ENCODE measurements around the gene PLVAP. TPM values are rescaled to one million over a fixed set of nuclear protein-coding genes. Genes with fewer than 3 reads are reported as not detected.

The PLVAP gene
- total and polyA plus RNA-seq, 9 of the 15 experiments (the other 6 are each of a cell fraction or from before 2014, with no cell fraction given), result 0.09 to 0.84 (median 0.51) TPM; not detected in 4

GRCh38 chr19:17419621-17420474 is 42.7 kb upstream of the PLVAP start, which contains the start of gene MVB12A (continued):
- TF ChIP-seq ZBTB43 (CRISPR knock-in tag; IDR thresholded peaks at IDR 0.05) (no peak), CREBBP (IDR thresholded peaks at IDR 0.05; ENCODE audit: low read depth, low read length) (no peak), TAF1 (IDR thresholded peaks at IDR 0.05; ENCODE audit: control insufficient read depth, extremely low read depth, insufficient read depth, low read length, severe bottlenecking) (peak; percentile 42), MEF2D (tag; conservative IDR thresholded peaks at IDR 0.05; ENCODE audit: low read depth) (no peak), HIVEP1 (CRISPR knock-in tag; IDR thresholded peaks at IDR 0.05) (no peak), POLR2A (conservative IDR thresholded peaks at IDR 0.05) (peak; percentile 69), MECOM (CRISPR knock-in tag; IDR thresholded peaks at IDR 0.05) (no peak), MBD2 (IDR thresholded peaks at IDR 0.05; ENCODE audit: borderline replicate concordance, low read depth) (peak; percentile 86), MLLT1 (IDR thresholded peaks at IDR 0.05) (no peak), C11orf30 (IDR thresholded peaks at IDR 0.05; ENCODE audit: low read depth) (peak; percentile 72), ATF7 (IDR thresholded peaks at IDR 0.05) (peak; percentile 91), KDM5B (IDR thresholded peaks at IDR 0.05; ENCODE audit: insufficient replicate concordance, low read depth, low read length) (peak; percentile 53), NR2C2 (CRISPR knock-in tag; IDR thresholded peaks at IDR 0.05) (peak; percentile 84), NR2C2 (tag; IDR thresholded peaks at IDR 0.05) (peak; percentile 93), ZNF57 (CRISPR knock-in tag; IDR thresholded peaks at IDR 0.05) (no peak), YBX1 (IDR thresholded peaks at IDR 0.05) (no peak), U2AF1 (optimal IDR thresholded peaks at IDR 0.05; ENCODE audit: low read depth, low read length) (peak; percentile 22), CEBPZ (IDR thresholded peaks at IDR 0.05; ENCODE audit: borderline replicate concordance, low read depth, low read length) (no peak), ZBTB12 (CRISPR knock-in tag; IDR thresholded peaks at IDR 0.05) (peak; percentile 65), ZBTB2 (IDR thresholded peaks at IDR 0.05) (peak; percentile 33; the same call in 1 of the 2 replicates)

Data from K562 (cell line).